Mucosa of descending colon (tissue), 3 donors: ENCODE measurements around the gene ELL. TPM values are rescaled to one million over a fixed set of nuclear protein-coding genes. Genes with fewer than 3 reads are reported as not detected.
A peak's percentile ranks its signal among the peaks of the same experiment; 100 is the strongest.

Source experiments
- ATAC-seq: fragments of 200-7000 bp; cut with Tn5 transposase; one replicate; pipeline ENCODE4 v1.9.1; 2020; ENCODE audit warnings: mild to moderate bottlenecking, moderate library complexity
- DNase-seq, 3 donors: peaks; one replicate each; pipeline ENCODE4 v3.0.0-alpha.2; 2020
- H3K36me3 ChIP-seq: fragments of 200-600 bp; one replicate; pipeline ENCODE4 v1.8.0; 2021; ENCODE audit warnings: low read depth, mild to moderate bottlenecking
- H3K4me1 ChIP-seq: fragments of 200-600 bp; one replicate; pipeline ENCODE4 v1.8.0; 2021; ENCODE audit warnings: low read depth, mild to moderate bottlenecking
- H3K4me3 ChIP-seq: fragments of 200-600 bp; one replicate; pipeline ENCODE4 v1.8.0; 2021; ENCODE audit warnings: mild to moderate bottlenecking
- H3K9me3 ChIP-seq: fragments of 200-600 bp; one replicate; pipeline ENCODE4 v1.8.0; 2021; ENCODE audit warnings: mild to moderate bottlenecking
- CTCF ChIP-seq: fragments of 200-600 bp; IDR thresholded peaks from one replicate; pipeline ENCODE4 v1.8.0; 2022; ENCODE audit warnings: antibody characterized with exemption, mild to moderate bottlenecking
- intact Hi-C, 2 donors: fragments of 100-400 bp; cut with DNase I in 1 of 2; cut with micrococcal nuclease in 1 of 2; formaldehyde crosslinking; loops; one replicate each; pipeline versions ENCODE4 v1.11.0 to v1.11.1; 2022; cut with DNase I, micrococcal nuclease
- total RNA-seq, 3 donors: library from RNA; stranded (reverse); fragmentation: NEBNext Ultra II Directional in 2 of 3; extraction: Animal tissue kit (Norgen Biotek cat#: 25700) in 2 of 3; gene quantifications; one replicate each; pipeline versions ENCODE4 v1.2.1 to v1.2.4, GENCODE V29; 2021 to 2023
- donor health status: DM: no; HTN: no; CAD: no; lungs with moderate emphysema.
- donor health status: DM: no; HTN: no; CAD: no.
- donor health status: DM: no; HTN: yes; CAD: no.

Gene ELL
- total RNA-seq, 3 donors from 2014 or later = 17.8 to 21.6 (median 18.9) TPM

GRCh38 chr19:18437491-18438330 lies 84.2 kb downstream of the ELL start, which contains the start of gene ISYNA1:
Gene ISYNA1 (minus strand): TSS chr19:18438133. CDS start chr19:18437979, 154 bp downstream.
- DNase-seq = peak; percentile 55 to 79 (median 73)
- Histone ChIP-seq H3K4me3 (no peak within 1 kb of the TSS), H3K4me1 (peaks cover 18% of the 10 kb centered on the region), H3K9me3 (no peaks in the 10 kb centered on the region), H3K36me3 (no peaks in the 10 kb centered on the region)
- TF ChIP-seq CTCF = no peak
- peak; percentile 32 for ATAC-seq
- intact Hi-C loops = no loop called here

GRCh38 chr19:18436671-18437490 lies 85.0 kb downstream of the ELL start:
- ATAC-seq (peak; percentile 60), DNase-seq (peak; percentile 81 to 90 (median 85))
- Histone ChIP-seq H3K9me3 (no peaks in the 10 kb centered on the region), H3K4me3 (no peak overlapping the region), H3K4me1 (peaks cover 20% of the 10 kb centered on the region), H3K36me3 (no peaks in the 10 kb centered on the region)
- intact Hi-C loops = no loop called here
- no peak for TF ChIP-seq CTCF

- intact Hi-C loops = no loop called here
- H3K4me1 ChIP-seq = peaks cover 20% of the 10 kb centered on the region
- ATAC-seq = no peak
- H3K36me3 ChIP-seq = no peaks in the 10 kb centered on the region
- no peak overlapping the region for H3K4me3 ChIP-seq
- no peak for TF ChIP-seq CTCF
- no peaks in the 10 kb centered on the region for H3K9me3 ChIP-seq
- DNase-seq = peak in 1 of 3 donors; percentile 41
Observed at GRCh38 chr19:18435842-18436670, 85.8 kb downstream of the ELL start.

GRCh38 chr19:18435178-18435841 lies 86.6 kb downstream of the ELL start:
- H3K4me3 ChIP-seq = no peak overlapping the region
- intact Hi-C loops = no loop called here
- TF ChIP-seq CTCF = no peak
- H3K9me3 ChIP-seq = no peaks in the 10 kb centered on the region
- no peaks in the 10 kb centered on the region for H3K36me3 ChIP-seq
- ATAC-seq = no peak
- peaks cover 20% of the 10 kb centered on the region for H3K4me1 ChIP-seq
- DNase-seq = peak in 2 of 3 donors; percentile 44 to 69
